ENCODE results near the gene TOMM34. TPM values are rescaled to one million over a fixed set of nuclear protein-coding genes. Genes with fewer than 3 reads are reported as not detected.
A peak's percentile ranks its signal among the peaks of the same experiment; 100 is the strongest.

Gene TOMM34
- total RNA-seq, 3 donors from 2014 or later (not counting 1 experiment from before 2014, with no cell fraction given), result 8.5 to 9.2 (median 8.8) TPM

DNA sequence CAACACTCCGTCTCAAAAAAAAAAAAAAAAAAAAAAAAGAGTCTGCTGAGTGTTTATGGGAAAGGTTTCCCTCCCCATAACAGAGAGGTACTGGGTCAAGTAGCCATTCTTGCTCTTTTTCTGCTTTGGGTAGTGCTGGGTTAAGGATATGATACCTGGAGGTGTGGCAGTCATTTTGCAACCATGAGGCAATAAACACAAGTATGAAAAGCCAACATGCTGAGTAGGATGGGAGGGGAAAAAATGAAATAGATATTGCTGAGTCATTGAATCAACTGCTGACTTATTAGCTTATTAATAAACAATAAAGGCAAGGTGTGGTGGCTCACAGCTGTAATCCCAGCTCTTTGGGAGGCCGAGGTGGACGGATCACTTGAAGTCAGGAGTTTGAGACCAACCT lies 2.3 kb upstream of the TOMM34 start:
- DNase-seq (no peak), ATAC-seq (no peak)
- Histone ChIP-seq H3K27me3 (ENCODE audit: control insufficient read depth, insufficient read depth, low read length) (no peaks in the 10 kb centered on the region), H3K4me3 (ENCODE audit: low read length) (no peak overlapping the region), H3K4me1 (ENCODE audit: control insufficient read depth, insufficient read depth, low read length) (peaks cover 17% of the 10 kb centered on the region), H3K36me3 (ENCODE audit: control insufficient read depth, insufficient read depth, low read length) (no peaks in the 10 kb centered on the region), H3K27ac (ENCODE audit: low read length) (no peak overlapping the region), H3K9me3 (ENCODE audit: control insufficient read depth, insufficient read depth, low read length) (no peaks in the 10 kb centered on the region)
- TF ChIP-seq, protein P1, sequence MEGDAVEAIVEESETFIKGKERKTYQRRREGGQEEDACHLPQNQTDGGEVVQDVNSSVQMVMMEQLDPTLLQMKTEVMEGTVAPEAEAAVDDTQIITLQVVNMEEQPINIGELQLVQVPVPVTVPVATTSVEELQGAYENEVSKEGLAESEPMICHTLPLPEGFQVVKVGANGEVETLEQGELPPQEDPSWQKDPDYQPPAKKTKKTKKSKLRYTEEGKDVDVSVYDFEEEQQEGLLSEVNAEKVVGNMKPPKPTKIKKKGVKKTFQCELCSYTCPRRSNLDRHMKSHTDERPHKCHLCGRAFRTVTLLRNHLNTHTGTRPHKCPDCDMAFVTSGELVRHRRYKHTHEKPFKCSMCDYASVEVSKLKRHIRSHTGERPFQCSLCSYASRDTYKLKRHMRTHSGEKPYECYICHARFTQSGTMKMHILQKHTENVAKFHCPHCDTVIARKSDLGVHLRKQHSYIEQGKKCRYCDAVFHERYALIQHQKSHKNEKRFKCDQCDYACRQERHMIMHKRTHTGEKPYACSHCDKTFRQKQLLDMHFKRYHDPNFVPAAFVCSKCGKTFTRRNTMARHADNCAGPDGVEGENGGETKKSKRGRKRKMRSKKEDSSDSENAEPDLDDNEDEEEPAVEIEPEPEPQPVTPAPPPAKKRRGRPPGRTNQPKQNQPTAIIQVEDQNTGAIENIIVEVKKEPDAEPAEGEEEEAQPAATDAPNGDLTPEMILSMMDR (IDR thresholded peaks at IDR 0.05), result no peak
- no peaks in the 10 kb centered on the region for H3K36me3 Mint-ChIP-seq
- H3K4me3 Mint-ChIP-seq, result no peak overlapping the region
- no peaks in the 10 kb centered on the region for H3K9me3 Mint-ChIP-seq
- H3K27ac Mint-ChIP-seq, result no peak overlapping the region
- intact Hi-C loops (cut with micrococcal nuclease), result no loop called here
- WGBS (ENCODE audit: insufficient coverage), result 100% methylated on average over 2 of the region's 3 CpGs
- H3K27me3 Mint-ChIP-seq (ENCODE audit: low read depth in 2 of 2), result no peaks in the 10 kb centered on the region
- H3K4me1 Mint-ChIP-seq, result peaks cover 51 to 52% of the 10 kb centered on the region in 2 donors

DNA sequence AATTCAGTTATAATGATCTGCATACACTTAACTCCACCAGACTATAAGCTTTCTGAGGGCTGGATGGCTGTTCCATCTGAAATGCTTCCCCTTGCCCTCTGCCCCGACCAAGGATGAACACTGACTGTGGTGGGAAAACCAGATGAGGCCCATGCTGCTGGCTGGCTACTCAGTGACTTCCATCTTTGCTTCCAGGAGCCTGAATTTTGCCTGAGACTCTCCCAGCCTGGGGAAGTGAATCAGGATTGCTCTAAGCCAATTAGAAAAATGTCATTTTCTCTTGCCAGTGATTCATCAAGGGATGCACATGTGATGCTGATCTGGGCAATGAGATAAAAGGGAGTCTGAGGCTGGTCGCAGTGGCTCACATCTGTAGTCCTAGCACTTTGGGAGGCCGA lies 1.7 kb upstream of the TOMM34 start:
- peak overlapping the region; percentile 71 for H3K4me3 Mint-ChIP-seq
- TF ChIP-seq, protein P1 (IDR thresholded peaks at IDR 0.05), result no peak
- H3K9me3 ChIP-seq (ENCODE audit: control insufficient read depth, insufficient read depth, low read length), result no peaks in the 10 kb centered on the region
- H3K27ac ChIP-seq (ENCODE audit: low read length), result no peak overlapping the region
- H3K27me3 ChIP-seq (ENCODE audit: control insufficient read depth, insufficient read depth, low read length), result no peaks in the 10 kb centered on the region
- H3K36me3 ChIP-seq (ENCODE audit: control insufficient read depth, insufficient read depth, low read length), result no peaks in the 10 kb centered on the region
- DNase-seq (no peak), ATAC-seq (no peak)
- H3K4me3 ChIP-seq (ENCODE audit: low read length), result no peak overlapping the region
- peaks cover 17% of the 10 kb centered on the region for H3K4me1 ChIP-seq (ENCODE audit: control insufficient read depth, insufficient read depth, low read length)
- 93% methylated on average over 2 of the region's 3 CpGs for WGBS (ENCODE audit: insufficient coverage)
- H3K9me3 Mint-ChIP-seq, result no peaks in the 10 kb centered on the region
- H3K36me3 Mint-ChIP-seq, result no peaks in the 10 kb centered on the region
- H3K27me3 Mint-ChIP-seq (ENCODE audit: low read depth in 2 of 2), result no peaks in the 10 kb centered on the region
- intact Hi-C loops (cut with micrococcal nuclease), result no loop called here
- no peak overlapping the region for H3K27ac Mint-ChIP-seq
- peaks cover 45 to 46% of the 10 kb centered on the region in 2 donors for H3K4me1 Mint-ChIP-seq

DNA sequence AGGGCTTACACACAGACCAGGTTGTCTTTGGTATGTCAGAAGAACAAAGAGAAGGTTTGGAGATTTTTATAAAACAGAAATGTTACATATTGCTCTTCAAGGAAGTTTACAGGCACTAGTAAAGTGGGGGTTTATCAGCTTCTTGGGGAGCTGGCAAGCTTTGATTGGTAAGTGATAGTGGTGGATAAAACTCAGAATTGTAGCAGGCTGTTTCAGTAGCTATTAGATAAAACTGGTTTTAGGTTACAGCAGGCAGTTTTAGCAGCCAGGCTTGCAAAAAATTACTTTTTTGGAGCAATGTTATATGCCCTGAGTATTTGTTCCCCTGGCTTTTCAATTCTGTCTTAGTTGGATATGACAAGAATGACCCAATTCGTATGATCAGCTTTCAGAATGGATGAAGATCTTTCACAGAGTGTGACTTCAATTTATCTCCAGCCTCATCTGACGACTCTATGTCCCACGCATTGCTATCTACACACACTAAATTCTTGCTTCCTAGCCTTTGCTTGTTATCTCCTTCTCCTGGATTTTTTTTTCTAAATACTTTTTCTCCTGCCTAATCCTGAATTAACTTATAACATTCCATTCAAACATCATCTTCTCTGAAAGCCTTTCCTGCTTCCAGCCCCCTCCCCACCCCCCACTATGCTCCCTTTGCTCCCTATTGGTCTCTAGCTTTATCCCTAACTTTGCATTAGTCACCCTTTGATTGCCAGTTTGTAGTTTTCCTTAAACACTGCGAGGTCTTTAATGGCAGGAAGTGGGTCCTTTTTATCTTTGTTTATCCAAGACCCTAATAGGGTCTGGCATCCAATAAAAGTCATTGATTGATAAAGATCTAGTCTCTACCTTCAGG lies 1.0 kb upstream of the TOMM34 start:
- no peak overlapping the region for H3K27ac ChIP-seq (ENCODE audit: low read length)
- no peak for ATAC-seq
- H3K4me3 ChIP-seq (ENCODE audit: low read length), result no peak overlapping the region
- no peak for DNase-seq
- Mint-ChIP-seq H3K27ac (peak overlapping the region; percentile 82 to 88), H3K4me3 (peak overlapping the region; percentile 99), H3K9me3 (no peaks in the 10 kb centered on the region), H3K27me3 (ENCODE audit: low read depth in 2 of 2) (no peaks in the 10 kb centered on the region), H3K36me3 (peaks cover 3% of the 10 kb centered on the region), H3K4me1 (peaks cover 38 to 43% of the 10 kb centered on the region in 2 donors)
- peaks cover 17% of the 10 kb centered on the region for H3K4me1 ChIP-seq (ENCODE audit: control insufficient read depth, insufficient read depth, low read length)
- H3K27me3 ChIP-seq (ENCODE audit: control insufficient read depth, insufficient read depth, low read length), result no peaks in the 10 kb centered on the region
- 91% methylated on average over 4 of the region's 4 CpGs for WGBS (ENCODE audit: insufficient coverage)
- no peaks in the 10 kb centered on the region for H3K9me3 ChIP-seq (ENCODE audit: control insufficient read depth, insufficient read depth, low read length)
- peaks cover under 1% of the 10 kb centered on the region for H3K36me3 ChIP-seq (ENCODE audit: control insufficient read depth, insufficient read depth, low read length)
- TF ChIP-seq, protein P1 (IDR thresholded peaks at IDR 0.05), result no peak
- intact Hi-C loops (cut with micrococcal nuclease), result no loop called here

All from natural killer cell (primary cell).